Naive B cell (primary cell): ENCODE results near the gene ADRM1. TPM values are rescaled to one million over a fixed set of nuclear protein-coding genes. Genes with fewer than 3 reads are reported as not detected.

ENCODE experiments used
- ATAC-seq, 2 donors: fragments of 150-1000 bp; cut with Tn5 transposase; 2 replicates each; pipeline ENCODE4 v1.10.0; 2021; ENCODE audit warnings: low read depth in 2 of 2, mild to moderate bottlenecking in 2 of 2, moderate library complexity in 2 of 2
- DNase-seq: peaks from one replicate; pipeline ENCODE4 v3.0.0; 2022
- H3K27ac Mint-ChIP-seq, 6 donors: one replicate each; pipeline ENCODE4 v1.8.0; 2020 to 2022; ENCODE audit warnings: mild to moderate bottlenecking in 6 of 6, mixed read lengths in 6 of 6, moderate library complexity in 5 of 6, inconsistent platforms in 2 of 6
- H3K27me3 Mint-ChIP-seq, 3 donors: one replicate each; pipeline ENCODE4 v1.8.0; 2021 to 2022; ENCODE audit warnings: mixed read lengths in 3 of 3, mild to moderate bottlenecking in 1 of 3
- H3K36me3 Mint-ChIP-seq, 2 donors: one replicate each; pipeline ENCODE4 v1.8.0; 2020 to 2022; ENCODE audit warnings: mixed read lengths in 2 of 2, inconsistent platforms in 1 of 2, mild to moderate bottlenecking in 1 of 2
- H3K4me1 Mint-ChIP-seq, 3 donors: one replicate each; pipeline ENCODE4 v1.8.0; 2020 to 2022; ENCODE audit warnings: mixed read lengths in 3 of 3, inconsistent platforms in 1 of 3, mild to moderate bottlenecking in 1 of 3, moderate library complexity in 1 of 3
- H3K4me3 Mint-ChIP-seq, 8 donors: one replicate each; pipeline ENCODE4 v1.8.0; 2020 to 2022; ENCODE audit warnings: mild to moderate bottlenecking in 8 of 8, mixed read lengths in 8 of 8, moderate library complexity in 8 of 8, inconsistent platforms in 2 of 8
- H3K9me3 Mint-ChIP-seq, 7 donors: one replicate each; pipeline ENCODE4 v1.8.0; 2020 to 2022; ENCODE audit warnings: mixed read lengths in 7 of 7, mild to moderate bottlenecking in 5 of 7, inconsistent platforms in 2 of 7, moderate library complexity in 1 of 7
- polyA plus RNA-seq, 6 donors: library from polyadenylated mRNA; unstranded; fragments of 300-500 nt; fragmentation: Illumina TruSeq; gene quantifications; one replicate each; pipeline ENCODE4 v1.2.3, GENCODE V29; 2021; ENCODE audit warnings: low read depth in 6 of 6

The ADRM1 gene
- polyA plus RNA-seq, 6 donors from 2014 or later: 75.6 to 111 (median 89.0) TPM

DNA sequence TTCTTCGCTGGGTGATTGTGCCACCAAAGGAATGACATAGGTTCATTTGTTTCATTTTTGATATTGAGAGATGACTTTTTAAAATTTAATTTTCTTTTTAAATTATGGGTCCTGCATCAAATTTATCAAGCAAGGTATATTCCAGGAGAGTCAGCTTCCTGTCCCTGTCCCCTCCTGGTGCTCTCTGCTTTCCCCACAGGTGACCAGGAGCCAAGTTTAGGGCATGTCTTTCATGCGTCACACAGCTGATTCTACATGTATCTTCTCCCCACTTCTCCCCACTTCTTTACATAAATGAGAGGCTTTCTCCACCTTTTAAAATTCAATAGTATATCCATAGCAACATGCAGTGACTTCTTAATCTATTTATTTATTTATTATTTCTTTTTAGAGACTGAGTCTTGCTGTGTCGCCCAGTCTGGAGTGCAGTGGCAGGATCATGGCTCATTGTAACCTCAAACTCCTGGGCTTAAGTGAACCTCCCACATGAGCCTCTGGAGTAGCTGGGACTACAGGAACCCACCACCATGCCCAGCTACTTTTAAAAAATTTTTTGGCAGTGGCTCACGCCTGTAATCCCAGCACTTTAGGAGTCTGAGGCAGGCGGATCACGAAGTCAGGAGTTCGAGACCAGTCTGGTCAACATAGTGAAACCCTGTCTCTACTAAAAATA lies 34.4 kb upstream of the ADRM1 start:
- DNase-seq: no peak
- peaks cover 5 to 24% of the 10 kb centered on the region in 2 donors for H3K36me3 Mint-ChIP-seq
- H3K4me3 Mint-ChIP-seq: no peak overlapping the region
- ATAC-seq: no peak
- peaks cover 0 to 11% (median 3%) of the 10 kb centered on the region in 3 donors for H3K4me1 Mint-ChIP-seq
- H3K27me3 Mint-ChIP-seq: no peaks in the 10 kb centered on the region
- peak overlapping the region in 1 of 6 donors; percentile 33 for H3K27ac Mint-ChIP-seq
- H3K9me3 Mint-ChIP-seq: peaks cover 0 to 2% (median 0%) of the 10 kb centered on the region in 7 donors

DNA sequence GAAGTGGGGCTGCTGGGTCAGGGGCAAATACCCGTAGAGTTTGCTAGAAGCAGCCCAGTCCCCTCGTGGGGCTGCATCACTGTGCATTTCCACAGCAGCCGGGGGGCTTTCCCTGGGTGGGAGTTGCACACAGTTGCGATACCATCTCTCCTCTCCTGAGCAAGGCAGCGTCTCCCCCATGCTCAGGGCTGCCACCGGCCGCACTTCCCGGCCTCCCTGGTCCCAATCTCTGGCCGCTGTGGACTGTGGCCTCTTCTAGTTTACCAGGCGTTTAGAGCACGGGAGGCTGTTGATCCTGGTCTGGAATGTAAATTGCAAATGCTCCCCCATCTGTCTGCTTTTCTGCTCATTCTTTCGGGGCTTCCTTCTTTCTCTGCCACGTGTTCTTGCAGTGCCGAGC lies 33.4 kb upstream of the ADRM1 start:
- DNase-seq (no peak), ATAC-seq (no peak)
- no peak overlapping the region for H3K27ac Mint-ChIP-seq
- peaks cover 5 to 24% of the 10 kb centered on the region in 2 donors for H3K36me3 Mint-ChIP-seq
- H3K27me3 Mint-ChIP-seq: no peaks in the 10 kb centered on the region
- peaks cover 0 to 2% (median 0%) of the 10 kb centered on the region in 7 donors for H3K9me3 Mint-ChIP-seq
- no peak overlapping the region for H3K4me3 Mint-ChIP-seq
- peaks cover 8 to 21% (median 13%) of the 10 kb centered on the region in 3 donors for H3K4me1 Mint-ChIP-seq

DNA sequence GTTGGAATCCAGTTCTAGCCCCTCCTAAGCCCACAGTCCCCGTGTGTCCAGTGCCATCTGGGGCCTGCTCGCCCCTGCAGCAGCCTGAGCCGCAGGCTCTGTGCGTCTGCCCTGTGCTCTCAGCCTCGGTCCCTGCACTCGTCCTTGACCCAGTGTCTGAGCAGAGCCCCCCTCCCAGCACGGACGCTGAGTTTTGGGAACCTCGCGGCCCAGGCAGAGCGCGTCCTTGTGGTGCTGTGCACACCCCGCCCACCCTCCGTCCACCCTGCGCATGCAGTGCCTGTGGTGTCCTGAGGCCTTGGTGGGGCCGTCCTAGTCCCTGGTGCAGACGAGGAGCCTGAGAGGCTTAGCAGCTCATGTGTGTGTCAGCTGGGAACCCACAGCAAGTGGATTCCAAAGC lies 32.9 kb upstream of the ADRM1 start:
- H3K27me3 Mint-ChIP-seq: no peaks in the 10 kb centered on the region
- H3K9me3 Mint-ChIP-seq: no peaks in the 10 kb centered on the region
- peaks cover under 1 to 20% of the 10 kb centered on the region in 2 donors for H3K36me3 Mint-ChIP-seq
- DNase-seq (no peak), ATAC-seq (no peak)
- no peak overlapping the region for H3K4me3 Mint-ChIP-seq
- no peak overlapping the region for H3K27ac Mint-ChIP-seq
- peaks cover 12 to 26% (median 18%) of the 10 kb centered on the region in 3 donors for H3K4me1 Mint-ChIP-seq

DNA sequence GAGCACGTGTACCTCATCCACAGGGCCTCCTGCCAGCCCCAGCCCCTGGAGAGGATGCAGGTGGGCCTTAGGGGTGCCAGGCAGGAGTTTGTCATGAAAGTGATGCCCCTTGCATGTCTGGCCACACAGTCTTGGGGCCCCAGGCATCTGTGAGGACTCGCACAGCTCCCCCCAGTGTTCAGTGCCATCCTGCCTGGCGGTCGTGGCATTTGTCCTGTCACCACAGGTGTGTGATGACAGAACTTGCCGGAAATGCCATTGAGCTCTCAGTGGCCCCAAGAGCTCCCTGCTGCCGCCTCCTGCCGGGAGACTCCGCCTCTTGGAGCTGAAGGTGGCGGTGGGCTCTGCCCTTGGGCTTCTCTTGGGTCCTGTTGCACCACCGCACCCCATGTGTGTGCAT lies 30.6 kb upstream of the ADRM1 start:
- H3K4me1 Mint-ChIP-seq: peaks cover 20 to 32% (median 30%) of the 10 kb centered on the region in 3 donors
- no peak for ATAC-seq
- peaks cover 0 to 8% of the 10 kb centered on the region in 2 donors for H3K36me3 Mint-ChIP-seq
- no peaks in the 10 kb centered on the region for H3K27me3 Mint-ChIP-seq
- H3K27ac Mint-ChIP-seq: no peak overlapping the region
- no peak for DNase-seq
- H3K4me3 Mint-ChIP-seq: no peak overlapping the region
- no peaks in the 10 kb centered on the region for H3K9me3 Mint-ChIP-seq

DNA sequence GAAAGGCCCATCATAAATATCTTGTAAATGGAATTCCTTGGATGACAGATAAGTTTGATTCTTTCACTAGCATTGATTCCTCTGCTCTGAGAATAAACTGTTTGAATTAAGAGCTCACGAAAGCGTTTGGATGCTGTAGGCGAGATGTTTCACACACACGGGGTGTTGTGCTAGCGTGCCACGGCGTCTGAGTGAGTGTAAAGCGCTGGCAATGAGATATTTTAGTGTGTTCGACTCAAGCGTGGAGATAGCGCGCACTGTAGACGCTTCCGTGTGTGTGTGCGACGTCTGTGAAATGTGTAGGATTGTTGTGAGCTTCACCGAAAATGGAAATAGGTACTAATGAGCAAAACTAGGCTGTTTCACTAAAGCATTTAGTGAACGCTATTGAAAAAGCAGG lies 29.4 kb upstream of the ADRM1 start:
- H3K27ac Mint-ChIP-seq: peak overlapping the region in 2 of 6 donors; percentile 59 to 60
- no peak for DNase-seq
- H3K4me3 Mint-ChIP-seq: peak overlapping the region in 1 of 8 donors; percentile 13
- peaks cover 20 to 32% (median 30%) of the 10 kb centered on the region in 3 donors for H3K4me1 Mint-ChIP-seq
- no peaks in the 10 kb centered on the region for H3K27me3 Mint-ChIP-seq
- H3K9me3 Mint-ChIP-seq: no peaks in the 10 kb centered on the region
- ATAC-seq: no peak
- peaks cover 0 to 8% of the 10 kb centered on the region in 2 donors for H3K36me3 Mint-ChIP-seq

DNA sequence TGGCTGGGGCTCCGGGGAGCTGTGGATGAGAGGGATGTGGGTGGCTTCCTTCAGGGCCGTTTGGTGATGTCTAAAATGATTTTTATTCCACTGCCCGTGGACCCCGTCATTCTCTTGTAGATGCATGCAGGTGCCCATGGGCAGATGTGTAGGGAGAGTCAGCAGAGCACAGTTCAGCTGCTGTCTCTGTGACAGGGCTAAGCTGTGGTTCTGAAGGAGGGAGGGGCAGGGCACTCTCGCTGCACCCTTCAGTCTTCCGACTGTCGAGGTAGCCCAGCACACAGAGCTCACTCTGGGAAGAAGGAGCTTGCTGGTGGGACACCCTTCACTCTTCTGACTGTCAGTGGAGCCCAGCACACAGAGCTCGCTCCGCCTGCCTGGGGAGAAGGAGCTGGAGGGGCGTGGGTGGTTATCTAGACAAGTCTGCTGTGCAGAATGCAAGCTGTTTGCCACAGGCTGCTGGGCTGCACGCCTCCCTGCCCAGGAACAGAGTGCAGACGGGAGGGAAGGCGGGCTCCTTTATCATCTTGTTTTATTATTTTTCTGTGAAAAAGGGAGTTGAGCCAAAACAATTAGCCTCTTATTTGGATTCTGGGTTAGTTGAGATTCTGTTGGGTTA lies 28.4 kb upstream of the ADRM1 start:
- Mint-ChIP-seq H3K36me3 (peaks cover 4 to 8% of the 10 kb centered on the region in 2 donors), H3K4me1 (peaks cover 20 to 32% (median 30%) of the 10 kb centered on the region in 3 donors), H3K4me3 (peak overlapping the region in 5 of 8 donors; percentile 21 to 71 (median 53)), H3K27ac (peak overlapping the region in 4 of 6 donors; percentile 65 to 85 (median 74)), H3K27me3 (no peaks in the 10 kb centered on the region), H3K9me3 (no peaks in the 10 kb centered on the region)
- peak; percentile 13 for DNase-seq
- ATAC-seq: peak; percentile 81 to 82

DNA sequence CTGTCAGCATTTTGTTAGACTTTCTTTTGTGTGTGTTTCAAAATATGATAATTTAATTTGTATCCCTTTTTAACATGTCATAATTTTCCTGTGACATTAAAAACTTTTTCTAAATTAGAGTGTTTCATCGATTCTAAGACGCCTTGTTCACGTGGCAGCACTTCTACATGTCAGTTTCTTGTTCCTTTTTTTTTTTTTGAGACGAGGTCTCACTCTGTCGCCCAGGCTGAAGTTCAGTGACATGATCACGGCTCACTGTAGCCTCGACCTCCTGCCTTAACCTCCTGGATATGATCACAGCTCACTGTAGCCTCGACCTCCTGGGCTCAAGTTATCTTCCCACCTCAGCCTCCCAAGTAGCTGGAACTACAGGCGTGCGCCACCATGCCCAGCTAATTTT lies 27.6 kb upstream of the ADRM1 start:
- H3K27me3 Mint-ChIP-seq: no peaks in the 10 kb centered on the region
- ATAC-seq (peak; percentile 78 to 82), DNase-seq (peak; percentile 9)
- H3K4me1 Mint-ChIP-seq: peaks cover 20 to 30% (median 29%) of the 10 kb centered on the region in 3 donors
- H3K27ac Mint-ChIP-seq: peak overlapping the region in 5 of 6 donors; percentile 6 to 84 (median 57)
- peak overlapping the region in 5 of 8 donors; percentile 26 to 71 (median 48) for H3K4me3 Mint-ChIP-seq
- no peaks in the 10 kb centered on the region for H3K9me3 Mint-ChIP-seq
- peaks cover 8 to 10% of the 10 kb centered on the region in 2 donors for H3K36me3 Mint-ChIP-seq

DNA sequence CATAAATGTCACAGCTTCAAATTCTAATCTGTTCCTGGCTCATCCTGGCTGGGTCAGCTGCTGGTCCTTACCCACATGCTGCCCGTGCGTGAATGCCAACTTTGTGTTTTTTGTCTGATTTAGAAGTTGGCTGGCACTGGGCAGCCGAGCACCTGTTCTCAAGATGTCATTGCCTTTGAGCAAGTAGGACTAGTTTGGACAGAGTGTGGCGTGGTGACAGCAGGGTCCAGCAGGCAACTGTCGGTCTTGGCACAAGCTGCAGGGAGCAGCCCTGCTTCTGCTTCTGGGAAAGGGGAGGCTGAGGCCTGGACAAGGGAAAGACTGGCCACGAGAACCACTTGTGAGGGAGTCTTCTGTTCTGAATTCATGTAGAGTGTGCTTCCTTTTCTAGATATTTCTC lies 26.4 kb upstream of the ADRM1 start:
- Mint-ChIP-seq H3K4me1 (peaks cover 20 to 30% (median 26%) of the 10 kb centered on the region in 3 donors), H3K36me3 (peaks cover 8 to 11% of the 10 kb centered on the region in 2 donors), H3K9me3 (no peaks in the 10 kb centered on the region), H3K27me3 (no peaks in the 10 kb centered on the region), H3K27ac (no peak overlapping the region), H3K4me3 (no peak overlapping the region)
- DNase-seq (no peak), ATAC-seq (no peak)

DNA sequence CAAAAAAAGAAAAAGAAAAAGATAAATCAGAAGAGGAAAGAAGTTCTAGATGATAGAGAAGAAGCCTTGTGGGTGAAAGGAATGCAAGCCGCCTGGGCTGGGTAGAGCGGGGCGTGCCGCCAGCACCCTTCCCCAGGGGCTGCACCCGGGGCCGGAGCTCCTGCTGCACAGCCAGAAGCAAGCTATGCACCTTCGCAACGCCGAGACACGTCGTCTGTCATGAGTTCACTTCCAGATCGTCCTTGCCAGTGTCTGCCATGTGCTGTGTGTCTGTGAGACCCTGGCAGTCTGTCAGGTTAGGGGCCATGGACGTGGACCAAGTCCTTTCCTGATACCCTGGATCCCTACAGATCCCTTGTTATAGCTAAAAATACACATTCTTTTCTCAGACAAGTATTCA lies 25.5 kb upstream of the ADRM1 start:
- Mint-ChIP-seq H3K4me1 (peaks cover 20 to 30% (median 26%) of the 10 kb centered on the region in 3 donors), H3K36me3 (peaks cover 11 to 16% of the 10 kb centered on the region in 2 donors), H3K4me3 (no peak overlapping the region), H3K27me3 (no peaks in the 10 kb centered on the region), H3K27ac (peak overlapping the region in 1 of 6 donors; percentile 63), H3K9me3 (no peaks in the 10 kb centered on the region)
- DNase-seq: no peak
- no peak for ATAC-seq

DNA sequence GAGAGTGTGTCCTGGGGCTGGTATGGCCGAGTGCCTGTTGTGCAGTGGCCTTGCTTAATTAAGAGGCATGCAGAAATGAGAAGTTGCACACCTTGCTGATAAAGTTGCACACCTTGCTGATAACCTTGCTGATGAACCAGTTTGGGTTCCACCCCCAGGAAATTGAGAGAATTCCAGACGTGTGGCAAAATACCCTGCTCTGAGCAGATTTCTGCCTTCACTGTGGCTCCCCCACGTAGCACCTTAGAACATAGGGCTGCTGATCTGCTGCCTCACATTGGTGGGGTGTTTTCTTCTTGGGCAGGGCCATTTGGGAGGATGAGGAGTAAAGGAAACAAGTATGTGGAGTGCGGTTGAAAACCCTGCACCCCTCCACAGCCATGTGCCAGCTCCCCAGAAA lies 22.5 kb upstream of the ADRM1 start:
- Mint-ChIP-seq H3K4me3 (no peak overlapping the region), H3K9me3 (no peaks in the 10 kb centered on the region), H3K36me3 (peaks cover 5 to 16% of the 10 kb centered on the region in 2 donors), H3K27me3 (no peaks in the 10 kb centered on the region), H3K27ac (no peak overlapping the region), H3K4me1 (peaks cover 2 to 7% (median 3%) of the 10 kb centered on the region in 3 donors)
- ATAC-seq (no peak), DNase-seq (no peak)

DNA sequence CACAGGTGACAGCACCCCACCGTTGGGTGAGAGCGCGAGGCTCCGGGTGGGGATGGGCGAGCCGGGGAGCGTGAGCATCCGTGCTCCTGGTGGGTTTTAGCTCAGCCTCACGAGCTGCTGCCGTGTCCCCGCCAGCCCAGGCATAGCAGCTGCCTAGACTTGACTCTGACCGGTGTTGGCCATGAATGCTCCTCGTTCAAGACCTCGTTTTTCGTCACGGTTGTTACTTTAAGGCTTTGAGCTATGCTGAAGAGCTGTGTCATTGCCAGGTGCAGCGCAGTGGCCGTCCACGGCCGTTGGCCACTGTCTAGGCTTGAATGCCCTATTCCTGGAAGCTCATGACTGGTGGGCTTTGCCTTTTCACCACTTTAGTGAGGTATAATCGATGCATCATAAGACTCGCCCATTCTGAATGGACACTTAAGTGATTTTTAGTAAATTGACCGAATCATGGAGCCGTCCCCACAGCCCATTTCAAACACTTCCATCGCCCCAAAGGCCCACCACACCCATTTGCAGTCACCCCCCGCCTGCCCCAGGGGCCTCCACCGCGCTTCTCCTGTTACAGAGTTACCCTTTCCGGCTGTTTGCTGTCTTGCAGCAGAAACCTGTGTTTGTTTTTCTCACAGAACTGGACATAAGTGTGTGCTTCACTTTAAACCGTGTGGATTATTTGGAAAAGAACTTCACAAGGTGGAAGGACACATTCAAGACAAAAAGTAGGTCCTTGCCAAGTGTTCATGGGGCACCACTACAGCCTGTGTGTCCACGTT lies 21.4 kb upstream of the ADRM1 start:
- ATAC-seq (no peak), DNase-seq (no peak)
- Mint-ChIP-seq H3K4me1 (no peaks in the 10 kb centered on the region), H3K9me3 (no peaks in the 10 kb centered on the region), H3K27ac (no peak overlapping the region), H3K27me3 (no peaks in the 10 kb centered on the region), H3K36me3 (peaks cover 5 to 16% of the 10 kb centered on the region in 2 donors), H3K4me3 (no peak overlapping the region)

DNA sequence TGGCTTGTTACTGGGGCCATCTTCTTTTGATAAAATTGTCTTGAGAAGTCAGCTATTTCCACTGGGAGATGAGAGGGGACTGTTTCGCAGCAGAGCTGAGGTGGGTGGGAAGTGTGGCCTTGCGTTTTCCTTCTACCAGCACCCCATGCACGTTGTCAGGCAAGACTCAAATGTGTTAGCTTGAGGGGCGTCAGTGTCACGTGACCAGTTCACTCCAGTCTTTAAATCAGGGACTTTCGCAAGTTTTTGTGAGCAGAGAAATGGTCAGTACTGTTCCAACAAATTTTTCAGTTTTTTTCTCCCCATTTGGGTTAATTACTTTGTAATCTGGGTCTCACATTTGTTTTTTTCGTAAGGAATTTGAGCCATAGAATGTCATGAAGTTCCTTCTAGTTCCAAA lies 20.7 kb upstream of the ADRM1 start:
- H3K27me3 Mint-ChIP-seq: no peaks in the 10 kb centered on the region
- H3K36me3 Mint-ChIP-seq: peaks cover 5 to 16% of the 10 kb centered on the region in 2 donors
- no peak overlapping the region for H3K4me3 Mint-ChIP-seq
- ATAC-seq (no peak), DNase-seq (no peak)
- no peaks in the 10 kb centered on the region for H3K4me1 Mint-ChIP-seq
- no peaks in the 10 kb centered on the region for H3K9me3 Mint-ChIP-seq
- H3K27ac Mint-ChIP-seq: no peak overlapping the region

DNA sequence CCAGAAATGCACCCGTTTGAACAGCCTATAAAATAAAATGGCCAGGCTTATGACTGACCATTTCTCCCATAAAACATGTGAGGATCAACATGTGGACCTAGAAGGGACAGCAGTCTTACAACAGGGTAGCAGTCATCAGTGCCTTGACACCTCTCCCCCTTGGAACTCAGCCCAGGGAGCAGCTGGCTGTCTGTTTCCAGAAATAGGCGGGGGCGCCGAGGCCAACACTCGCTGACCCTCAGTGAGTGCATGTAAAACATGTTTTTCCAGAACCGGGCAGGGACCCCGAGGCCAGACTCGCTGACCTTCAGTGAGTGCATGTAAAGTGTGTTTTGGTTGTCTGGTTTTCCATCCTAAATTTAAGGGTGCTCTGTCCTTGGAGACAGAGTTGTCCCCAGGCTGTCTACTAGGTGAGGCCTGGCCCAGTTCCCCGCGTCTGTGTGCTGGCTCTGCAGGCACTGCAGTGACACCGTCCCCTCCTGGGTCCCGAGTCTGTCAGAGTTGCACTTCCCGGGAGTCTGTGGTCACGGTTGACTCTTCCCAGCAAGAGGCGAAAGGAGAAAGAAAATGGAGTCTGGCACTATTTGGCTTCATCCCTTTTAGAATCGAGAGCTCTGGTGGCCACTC lies 19.8 kb upstream of the ADRM1 start:
- Mint-ChIP-seq H3K9me3 (no peaks in the 10 kb centered on the region), H3K27me3 (no peaks in the 10 kb centered on the region), H3K36me3 (peaks cover 5 to 16% of the 10 kb centered on the region in 2 donors), H3K4me3 (no peak overlapping the region), H3K4me1 (peaks cover 0 to 2% (median 0%) of the 10 kb centered on the region in 3 donors), H3K27ac (no peak overlapping the region)
- ATAC-seq (no peak), DNase-seq (no peak)
